Measurements from ENCODE around the gene NUP50. TPM values are rescaled to one million over a fixed set of nuclear protein-coding genes. Genes with fewer than 3 reads are reported as not detected.

NUP50 gene, protein sequence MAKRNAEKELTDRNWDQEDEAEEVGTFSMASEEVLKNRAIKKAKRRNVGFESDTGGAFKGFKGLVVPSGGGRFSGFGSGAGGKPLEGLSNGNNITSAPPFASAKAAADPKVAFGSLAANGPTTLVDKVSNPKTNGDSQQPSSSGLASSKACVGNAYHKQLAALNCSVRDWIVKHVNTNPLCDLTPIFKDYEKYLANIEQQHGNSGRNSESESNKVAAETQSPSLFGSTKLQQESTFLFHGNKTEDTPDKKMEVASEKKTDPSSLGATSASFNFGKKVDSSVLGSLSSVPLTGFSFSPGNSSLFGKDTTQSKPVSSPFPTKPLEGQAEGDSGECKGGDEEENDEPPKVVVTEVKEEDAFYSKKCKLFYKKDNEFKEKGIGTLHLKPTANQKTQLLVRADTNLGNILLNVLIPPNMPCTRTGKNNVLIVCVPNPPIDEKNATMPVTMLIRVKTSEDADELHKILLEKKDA
- 31.5 and 52.3 TPM in 2 replicates for polyA plus RNA-seq (2014; cell fraction: cytosol; rRNA removed)
- 31.0 and 48.2 TPM in 2 replicates for polyA plus RNA-seq (2014; cell fraction: nucleus; rRNA removed)

DNA sequence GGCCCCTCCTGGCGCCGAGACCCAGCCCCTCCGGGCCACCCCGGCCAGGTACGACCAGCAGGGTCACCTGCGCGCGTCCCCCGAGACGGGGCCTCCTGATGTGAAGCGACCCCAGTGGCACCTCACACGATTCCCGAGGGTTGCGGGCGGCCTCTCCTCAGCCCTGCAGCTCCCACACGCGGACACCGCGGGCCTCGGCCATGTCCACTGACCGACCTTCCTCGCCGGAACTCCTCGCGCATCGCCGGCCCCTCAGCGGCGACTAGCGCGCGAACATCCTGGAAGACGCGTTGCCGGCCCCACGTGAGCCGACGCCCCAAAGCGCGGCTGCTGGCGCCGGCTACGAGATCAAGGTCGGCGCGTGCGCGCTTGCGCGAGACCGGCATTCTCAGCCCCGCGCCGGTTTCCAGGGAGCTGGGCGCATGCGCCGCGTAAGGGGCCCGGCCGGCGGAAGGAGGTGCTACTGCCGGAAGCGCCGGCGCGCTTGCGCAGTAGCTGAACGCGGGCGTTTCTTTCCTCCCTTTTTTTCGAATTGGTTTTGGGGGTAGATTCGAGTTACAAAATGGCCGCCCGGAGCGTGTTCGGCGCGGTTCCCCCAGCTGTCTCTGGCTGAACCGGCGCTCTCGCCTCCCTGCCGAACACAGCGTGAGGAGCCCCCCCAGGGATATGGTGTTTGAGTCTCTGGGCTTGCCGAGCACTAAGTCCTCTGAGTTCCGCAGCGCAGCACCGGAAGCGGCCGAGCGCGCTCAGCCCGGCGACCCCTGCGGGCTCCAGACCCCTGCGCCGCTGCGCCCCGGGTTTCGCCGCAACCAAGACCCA is at the start of gene NUP50:
NUP50 (plus strand) TSS at position 475 of the 819 bp plus-strand sequence. CDS start 4,253 bp downstream, outside the sequence.
- DNase-seq (ENCODE audit: low spot score): peak; percentile 96

DNA sequence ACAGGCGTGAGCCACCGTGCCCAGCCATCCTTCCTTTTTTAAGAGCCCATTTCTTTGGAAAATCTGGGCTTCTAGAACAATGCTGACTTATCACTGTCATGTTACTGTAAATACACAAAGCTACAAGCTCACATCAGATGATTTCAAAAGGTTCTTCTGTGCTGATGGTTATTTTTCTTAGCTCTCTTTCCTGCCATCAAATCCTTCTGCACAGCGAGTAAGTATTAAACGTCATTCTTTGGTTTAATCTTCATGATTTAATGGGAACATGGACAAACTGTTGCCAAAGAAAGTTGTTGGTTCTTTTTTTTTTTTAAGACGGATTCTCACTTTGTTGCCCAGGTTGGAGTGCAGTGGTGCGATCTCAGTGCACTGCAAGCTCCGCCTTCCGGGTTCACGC is 43.3 kb upstream of the NUP50 start:
- no peak for DNase-seq (ENCODE audit: low spot score)

DNA sequence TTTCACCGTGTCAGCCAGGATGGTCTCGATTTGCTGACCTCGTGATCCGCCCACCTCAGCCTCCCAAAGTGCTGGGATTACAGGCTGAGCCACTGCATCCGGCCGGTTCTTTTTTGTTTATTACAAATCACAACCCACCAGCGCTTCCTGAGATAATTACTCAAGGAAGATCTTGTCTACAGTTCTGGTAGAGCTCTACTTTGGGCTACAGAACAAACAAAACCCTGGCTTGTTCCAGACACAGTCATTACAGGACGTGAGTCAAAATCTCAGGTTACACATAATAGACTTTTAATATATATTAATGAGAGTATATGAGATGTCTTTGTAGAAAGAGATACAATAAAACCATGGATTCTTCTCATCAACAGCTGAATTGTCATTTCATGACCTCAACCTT is 42.8 kb upstream of the NUP50 start:
- DNase-seq (ENCODE audit: low spot score): no peak

DNA sequence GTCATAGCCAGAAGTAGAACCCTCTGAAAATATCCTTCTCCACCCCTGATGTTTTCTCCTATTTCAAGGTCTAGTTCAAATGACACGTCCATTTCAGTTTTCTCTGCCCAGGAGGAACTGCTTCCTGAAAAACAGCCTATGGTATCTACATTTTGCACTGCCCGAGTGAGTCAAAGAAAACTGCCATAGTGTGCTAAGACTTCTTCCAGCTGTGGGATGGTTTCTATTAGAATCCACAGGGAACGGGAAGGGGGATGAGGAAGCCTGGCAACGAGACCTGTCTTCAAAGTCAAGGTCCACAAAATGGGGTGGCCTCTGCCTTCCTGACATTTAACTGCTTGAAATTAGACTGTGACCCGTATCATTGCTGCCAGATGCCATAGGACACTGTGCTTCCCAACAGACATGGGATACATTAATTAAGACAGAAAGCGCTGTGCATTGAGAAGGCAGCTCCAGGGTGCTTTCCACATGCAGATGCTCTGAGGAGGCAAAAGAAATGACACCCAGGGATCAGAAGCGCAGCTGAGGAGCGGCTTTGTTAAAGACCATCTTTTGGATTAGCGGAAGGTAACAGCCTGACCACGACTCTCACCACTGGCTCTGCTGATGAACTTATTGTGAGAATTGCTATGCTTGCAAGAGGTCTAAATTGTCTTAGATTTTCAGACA is 39.4 kb upstream of the NUP50 start:
- DNase-seq (ENCODE audit: low spot score): no peak

DNA sequence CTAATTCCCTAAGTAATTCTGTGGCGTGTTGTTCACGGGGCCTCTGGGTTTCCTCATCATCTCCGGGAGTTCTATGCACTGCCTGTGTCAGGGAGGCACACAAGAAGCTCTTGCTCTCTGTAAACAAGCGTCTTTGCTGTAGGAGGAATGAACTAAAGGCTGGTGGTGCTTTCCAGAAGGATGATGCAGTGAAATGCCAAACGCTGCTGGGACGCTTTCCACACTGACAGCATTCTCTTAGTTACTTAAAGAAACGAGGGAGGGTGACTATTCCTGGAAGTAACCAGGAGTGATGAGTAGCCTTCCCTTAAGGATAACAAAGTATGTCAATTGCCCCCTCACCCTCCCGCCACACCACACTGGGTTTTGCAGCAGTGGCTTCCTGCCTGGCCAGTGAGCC is 38.5 kb upstream of the NUP50 start:
- DNase-seq (ENCODE audit: low spot score): peak; percentile 45

DNA sequence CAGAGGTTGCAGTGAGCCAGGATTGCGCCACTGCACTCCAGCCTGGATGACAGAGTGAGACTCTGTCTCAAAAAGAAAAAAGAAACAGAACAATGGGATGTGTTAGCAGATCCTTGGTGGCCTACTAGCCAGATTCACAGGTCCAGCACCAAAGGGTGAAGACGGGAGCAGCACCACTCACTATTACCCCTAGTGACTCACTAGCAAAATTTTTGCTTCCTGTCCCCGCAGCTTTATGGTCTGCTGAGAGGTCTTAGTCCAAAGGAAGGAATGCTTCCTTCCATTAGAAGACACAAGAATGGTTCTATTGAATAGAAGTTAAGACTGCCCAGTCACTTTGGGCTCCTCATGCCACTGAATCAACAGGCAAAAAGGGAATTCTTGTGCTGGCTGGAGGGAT is 35.9 kb upstream of the NUP50 start:
- DNase-seq (ENCODE audit: low spot score): no peak

DNA sequence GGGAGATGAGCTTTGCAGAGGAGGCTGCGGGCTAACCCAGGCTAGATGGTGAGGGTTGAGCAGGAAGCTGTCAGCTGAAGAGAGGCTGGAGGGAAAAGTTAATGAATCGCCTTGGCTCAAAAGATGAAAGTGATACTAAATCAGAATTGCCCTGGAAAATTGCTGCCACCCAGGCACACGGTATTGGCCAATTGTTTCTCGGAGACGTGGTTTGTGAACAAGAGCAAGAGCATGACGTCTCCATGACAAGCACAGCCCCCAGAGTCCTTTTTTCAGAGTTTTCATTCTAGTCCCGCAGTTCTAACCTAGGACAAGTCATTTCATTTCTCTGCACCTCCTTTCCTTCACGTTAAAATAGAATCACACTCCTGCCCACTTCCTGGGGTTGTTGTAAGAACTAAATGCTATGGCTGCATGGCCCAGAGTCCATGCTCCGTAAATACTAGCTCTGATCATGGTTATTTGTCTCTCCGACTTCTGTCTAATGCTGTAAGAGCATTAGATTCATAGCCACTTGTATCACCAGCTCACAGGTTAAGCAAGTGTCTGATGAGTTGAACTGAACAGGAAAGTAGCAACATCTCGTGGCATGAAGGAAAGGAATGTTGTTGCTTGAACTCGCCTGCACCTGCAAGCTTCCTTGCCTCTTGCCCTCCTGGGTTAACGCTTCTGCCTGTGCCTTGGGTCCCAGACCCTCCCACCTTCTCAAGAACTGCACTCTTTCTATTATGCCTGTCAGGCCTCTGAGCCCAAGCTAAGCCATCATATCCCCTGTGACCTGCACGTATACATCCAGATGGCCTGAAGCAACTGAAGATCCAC is 33.8 kb upstream of the NUP50 start:
- DNase-seq (ENCODE audit: low spot score): no peak

DNA sequence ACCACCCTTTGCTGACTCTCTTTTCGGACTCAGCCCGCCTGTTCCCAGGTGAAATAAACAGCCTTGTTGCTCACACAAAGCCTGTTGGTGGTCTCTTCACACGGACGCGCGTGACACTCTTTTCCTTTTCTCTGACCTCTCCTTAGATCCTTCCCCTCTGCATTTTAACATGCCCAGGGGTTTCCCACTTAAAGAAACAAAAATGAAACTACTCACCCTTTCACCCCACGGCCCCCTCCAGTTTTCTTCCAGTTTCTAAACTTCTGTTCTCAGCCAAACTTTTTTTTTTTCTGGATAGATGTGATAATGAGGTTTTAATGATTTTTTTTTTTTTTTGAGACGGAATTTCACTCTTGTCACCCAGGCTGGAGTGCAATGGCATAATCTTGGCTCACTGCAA is 32.8 kb upstream of the NUP50 start:
- DNase-seq (ENCODE audit: low spot score): no peak

DNA sequence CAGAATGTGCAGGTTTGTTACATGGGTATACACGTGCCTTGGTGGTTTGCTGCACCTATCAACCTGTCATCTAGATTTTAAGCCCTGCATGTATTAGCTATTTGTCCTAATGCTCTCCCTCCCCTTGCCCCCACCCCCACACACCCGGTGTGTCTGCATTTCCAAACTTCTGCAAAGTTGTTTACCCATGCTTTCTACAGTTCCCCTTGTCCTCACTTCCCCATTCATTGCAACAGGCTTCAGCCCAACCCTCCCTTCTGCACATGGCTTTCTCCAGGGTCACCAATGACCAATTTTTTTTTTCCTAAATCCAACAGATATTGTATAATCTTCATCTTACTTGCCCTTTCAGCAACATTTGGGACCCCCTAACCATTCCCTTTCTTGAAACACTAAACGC is 32.0 kb upstream of the NUP50 start:
- DNase-seq (ENCODE audit: low spot score): no peak

DNA sequence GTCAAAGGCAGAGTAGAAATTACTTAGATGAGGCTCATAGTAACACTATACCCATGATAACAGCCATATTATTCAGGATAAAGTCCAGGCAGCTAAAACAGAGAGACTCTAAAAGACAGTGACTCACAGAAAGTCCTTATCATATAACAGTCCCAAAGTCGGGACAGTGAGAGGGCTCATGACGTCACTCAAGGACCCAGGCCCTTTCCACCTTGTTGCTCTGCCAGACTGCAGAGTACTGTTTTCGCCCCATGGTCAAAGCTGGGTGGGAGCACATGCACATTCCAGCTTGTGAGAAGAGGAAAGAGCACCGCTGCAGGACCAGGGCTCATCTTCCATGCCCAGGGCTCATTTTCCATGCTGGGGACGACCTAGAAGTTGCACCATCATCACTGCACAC is 29.4 kb upstream of the NUP50 start:
- DNase-seq (ENCODE audit: low spot score): no peak

DNA sequence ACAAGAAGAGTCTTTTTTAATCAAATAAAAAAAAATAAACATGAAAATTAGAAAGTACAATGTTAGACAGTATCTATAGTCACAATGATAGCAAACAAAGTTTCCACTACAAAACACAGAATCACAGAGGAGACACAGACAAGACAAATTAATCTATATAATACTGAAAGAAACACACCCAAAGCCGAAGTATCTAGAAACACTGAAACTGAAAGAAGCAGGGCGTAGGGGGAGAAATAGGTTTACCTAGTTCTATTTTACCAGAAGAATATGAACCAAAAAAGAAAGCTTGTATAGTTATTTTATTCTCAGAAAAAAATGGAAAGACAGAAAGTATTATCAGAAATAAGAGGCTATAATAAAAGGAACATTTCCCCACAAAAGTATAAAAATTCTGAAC is 27.1 kb upstream of the NUP50 start:
- no peak for DNase-seq (ENCODE audit: low spot score)

DNA sequence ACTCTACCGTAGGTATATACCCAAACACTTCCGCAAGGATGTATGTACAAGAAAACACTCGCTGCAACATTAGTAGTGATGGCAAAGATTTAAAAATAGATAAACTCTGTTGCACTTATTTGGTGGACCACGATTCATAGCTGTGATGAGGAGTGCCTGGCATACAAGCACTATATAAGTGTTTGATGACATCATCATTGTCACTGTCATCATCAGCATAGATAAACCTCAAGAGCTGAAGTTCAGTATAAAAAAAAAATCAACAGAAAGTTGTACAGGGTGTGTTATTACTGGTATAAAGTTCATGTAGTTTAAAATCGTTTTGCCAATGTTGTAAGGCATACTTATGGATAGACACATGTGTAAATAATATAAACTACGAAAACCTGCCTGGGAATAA is 24.0 kb upstream of the NUP50 start:
- no peak for DNase-seq (ENCODE audit: low spot score)

DNA sequence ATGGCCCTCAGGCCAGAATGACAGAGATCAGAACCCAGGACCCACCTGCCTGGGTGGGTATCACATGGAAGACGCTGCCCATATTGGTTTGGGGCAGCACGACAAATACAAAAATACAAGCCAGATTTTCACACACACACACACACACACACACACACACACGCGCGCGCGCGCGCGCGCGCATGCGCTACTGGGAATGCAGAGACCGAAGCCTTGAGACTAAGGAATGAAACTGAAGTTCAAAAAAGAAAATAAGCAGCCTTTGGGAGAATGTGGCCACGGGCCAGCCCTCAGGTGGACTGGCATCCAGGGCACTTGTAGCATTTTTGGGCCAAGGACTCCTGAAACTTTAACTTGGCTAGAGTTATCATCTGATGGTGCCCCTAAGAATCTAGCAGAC is 21.3 kb upstream of the NUP50 start:
- no peak for DNase-seq (ENCODE audit: low spot score)

DNA sequence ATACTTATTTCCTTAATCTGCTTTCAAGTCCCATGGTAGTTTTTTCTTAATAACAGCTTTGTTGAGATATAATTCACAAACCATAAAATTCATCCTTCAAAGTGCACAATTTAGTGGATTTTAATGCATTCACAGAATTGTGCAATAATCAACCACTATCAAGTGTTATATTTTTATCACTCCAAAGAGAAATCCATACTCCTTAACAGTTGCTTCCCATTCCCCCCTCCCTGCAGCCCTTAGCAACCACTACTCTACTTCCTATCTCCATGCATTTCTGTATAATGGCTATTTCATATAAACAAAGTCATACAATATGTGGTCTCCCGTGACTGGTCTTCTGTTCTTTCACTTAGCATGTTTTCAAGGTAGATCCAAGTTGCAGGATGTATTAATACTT is 18.8 kb upstream of the NUP50 start:
- DNase-seq (ENCODE audit: low spot score): no peak

DNA sequence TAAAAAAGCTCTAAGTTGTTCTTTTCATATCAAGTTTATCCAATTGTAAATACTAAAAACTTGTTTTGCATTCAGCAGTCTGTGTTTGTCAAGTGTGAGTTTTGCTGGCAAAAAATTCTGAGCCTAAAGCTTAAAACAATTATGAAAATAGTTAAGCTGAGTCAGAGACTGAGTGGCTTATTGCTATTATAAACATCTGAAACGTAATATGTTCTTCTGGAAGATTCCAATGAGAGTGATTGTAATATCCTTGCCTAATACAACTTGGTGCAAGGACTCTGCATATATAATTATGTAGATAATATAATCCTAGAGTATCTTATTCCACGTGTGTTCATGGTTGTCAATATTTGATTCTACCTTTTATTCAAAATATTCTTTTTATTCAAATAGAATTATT is 14.1 kb upstream of the NUP50 start:
- no peak for DNase-seq (ENCODE audit: low spot score)

DNA sequence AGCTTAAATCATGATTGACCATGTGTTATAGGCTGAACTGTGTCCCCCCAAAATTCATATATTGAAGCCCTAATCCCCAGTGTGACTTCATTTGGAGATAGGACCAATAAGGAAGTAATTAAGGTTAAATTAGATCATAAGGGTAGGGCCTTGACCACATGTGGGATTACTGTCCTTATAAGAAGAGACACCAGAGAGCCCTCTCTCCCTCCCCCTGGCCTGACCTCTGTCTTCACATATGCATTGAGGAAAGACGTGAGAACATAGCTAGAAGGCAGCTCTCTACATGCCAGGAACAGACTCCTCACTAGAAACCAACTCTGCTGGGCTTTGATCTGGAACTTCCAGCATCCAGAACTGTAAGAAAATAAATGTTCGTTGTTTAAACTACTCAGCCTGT is 13.6 kb upstream of the NUP50 start:
- no peak for DNase-seq (ENCODE audit: low spot score)

DNA sequence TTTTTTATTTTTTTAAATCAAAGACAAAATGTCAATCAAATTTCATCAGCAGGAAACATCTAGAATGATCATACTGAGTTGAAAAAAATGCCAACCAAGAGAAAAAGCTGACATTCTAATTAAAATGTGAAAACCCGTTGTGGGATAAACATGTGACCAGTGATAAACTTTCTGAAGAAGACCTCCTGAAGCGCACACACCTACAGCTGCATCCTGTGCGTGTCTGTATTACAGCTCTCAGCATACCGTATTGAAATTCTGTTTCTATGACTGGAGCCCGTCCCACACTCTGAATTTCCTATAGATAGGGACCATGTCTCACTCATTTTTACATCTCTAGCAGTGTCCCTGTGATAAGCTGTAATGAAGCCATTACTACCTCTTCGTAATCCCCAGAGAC is 12.2 kb upstream of the NUP50 start:
- DNase-seq (ENCODE audit: low spot score): no peak

DNA sequence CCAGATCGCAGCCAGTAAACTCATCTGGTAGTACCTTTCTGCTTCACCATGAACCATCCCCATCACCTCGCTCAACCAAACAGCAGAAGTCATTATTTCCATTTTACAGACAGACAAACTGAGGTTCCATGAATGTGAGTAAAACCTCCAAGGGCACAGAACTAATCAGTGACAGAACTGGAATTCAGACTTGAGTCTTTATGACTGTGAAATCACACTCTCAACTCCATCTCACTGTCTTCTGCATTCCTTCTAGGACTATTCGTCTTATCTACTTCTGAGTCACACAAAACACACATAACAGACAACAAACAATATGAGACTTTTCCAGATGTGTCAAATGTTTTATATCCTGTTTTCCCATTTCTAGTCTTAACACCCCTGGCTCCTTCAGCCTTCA is 9.3 kb upstream of the NUP50 start:
- no peak for DNase-seq (ENCODE audit: low spot score)

DNA sequence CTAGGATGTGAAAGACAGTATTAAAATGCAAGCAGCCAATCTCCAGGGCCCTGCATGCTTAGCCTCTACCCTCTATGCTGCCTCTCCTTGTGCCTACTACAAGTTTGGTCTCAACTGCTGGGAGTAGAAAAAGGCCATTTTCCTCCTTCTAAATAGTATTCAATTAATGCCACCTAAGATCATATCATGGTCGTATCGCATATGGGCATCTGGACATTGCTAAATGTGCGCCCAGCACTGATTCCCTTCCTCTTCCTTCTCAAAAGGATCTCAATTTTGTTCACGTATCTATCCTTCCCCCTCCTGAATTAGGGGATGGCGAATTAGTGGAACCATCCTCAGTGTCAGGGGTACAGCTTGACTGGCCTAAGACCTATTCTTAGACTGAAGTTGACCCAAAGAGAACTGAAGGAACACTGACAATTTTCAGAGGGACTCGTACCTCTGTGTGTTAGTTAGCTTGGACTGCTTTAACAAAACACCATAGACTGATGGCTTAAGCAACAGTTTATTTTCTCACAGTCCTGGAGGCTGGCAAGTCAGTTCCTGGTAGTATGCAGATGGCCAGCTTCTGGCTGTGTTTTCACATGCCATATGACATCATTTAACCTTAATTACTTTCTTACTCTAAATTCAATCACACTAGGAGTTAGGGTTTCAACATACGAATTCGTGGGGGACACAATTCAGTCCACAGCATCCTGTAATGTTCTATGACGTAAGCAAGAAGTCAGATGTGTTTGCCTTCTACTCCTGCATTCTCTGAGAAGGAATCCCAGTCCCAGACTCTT is 8.5 kb upstream of the NUP50 start:
- DNase-seq (ENCODE audit: low spot score): no peak

DNA sequence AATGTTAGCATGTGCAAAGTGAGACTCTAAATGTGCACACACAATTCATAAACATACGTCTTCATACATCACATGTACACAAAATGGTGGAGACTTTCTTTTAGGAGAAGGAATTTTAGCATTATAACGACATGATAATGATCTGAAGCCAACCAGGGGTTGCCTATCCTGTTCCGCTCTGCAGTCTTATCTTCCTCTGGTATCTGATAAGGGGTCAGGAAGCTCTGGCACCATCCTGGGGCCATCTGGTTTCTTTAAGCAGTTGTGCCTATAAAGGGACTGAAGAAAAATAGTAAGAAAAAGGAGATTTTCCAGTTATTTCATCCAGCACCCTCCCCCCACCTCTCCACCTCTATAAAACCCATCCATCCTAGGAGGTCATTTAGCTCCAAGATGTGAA is 5.8 kb upstream of the NUP50 start:
- DNase-seq (ENCODE audit: low spot score): peak; percentile 90

Data from SK-N-DZ (cell line).